ENCODE measurements around the gene MISP. TPM values are rescaled to one million over a fixed set of nuclear protein-coding genes. Genes with fewer than 3 reads are reported as not detected.

MISP gene
- total and polyA plus RNA-seq, 10 of the 15 experiments (the other 5 are each of a cell fraction or from before 2014, with no cell fraction given), result not detected

GRCh38 chr19:722553-723101, 28.3 kb upstream of the MISP start (continued):
- TF ChIP-seq BCL3 (IDR thresholded peaks at IDR 0.05; ENCODE audit: borderline replicate concordance, insufficient read depth, low read depth, low read length, poor library complexity, severe bottlenecking), result no peak
- TF ChIP-seq CBX5 (IDR thresholded peaks at IDR 0.05; ENCODE audit: low read depth), result no peak
- TF ChIP-seq TAF1 (IDR thresholded peaks at IDR 0.05; ENCODE audit: borderline replicate concordance, low read depth, low read length), result no peak
- TF ChIP-seq NKRF (conservative IDR thresholded peaks at IDR 0.05), result no peak
- peak; percentile 44 for TF ChIP-seq CREM (IDR thresholded peaks at IDR 0.05; ENCODE audit: low read depth)
- no peak for TF ChIP-seq RCOR1 (conservative IDR thresholded peaks at IDR 0.05; ENCODE audit: low read depth, low read length)
- TF ChIP-seq PRDM15 (CRISPR knock-in tag; IDR thresholded peaks at IDR 0.05), result no peak
- TF ChIP-seq STAT1 (conservative IDR thresholded peaks at IDR 0.05), result no peak
- TF ChIP-seq GABPA (IDR thresholded peaks at IDR 0.05; ENCODE audit: low read depth), result no peak
- TF ChIP-seq USF2 (IDR thresholded peaks at IDR 0.05; ENCODE audit: borderline replicate concordance, low read depth, low read length), result no peak
- no peak for TF ChIP-seq SP1 (IDR thresholded peaks at IDR 0.05; ENCODE audit: low read depth, low read length)
- no peak for TF ChIP-seq ZBTB33 (IDR thresholded peaks at IDR 0.05)
- no peak for TF ChIP-seq TCF7 (IDR thresholded peaks at IDR 0.05; ENCODE audit: borderline replicate concordance)
- no peak for TF ChIP-seq IRF4 (IDR thresholded peaks at IDR 0.05; ENCODE audit: low read depth, low read length)
- TF ChIP-seq CREB1 (IDR thresholded peaks at IDR 0.05; ENCODE audit: low read depth), result peak; percentile 73
- TF ChIP-seq TBL1XR1 (IDR thresholded peaks at IDR 0.05; ENCODE audit: low read depth, low read length), result no peak
- TF ChIP-seq SRF (IDR thresholded peaks at IDR 0.05; ENCODE audit: low read depth in 2 of 2, low read length in 2 of 2), result no peak
- no peak for TF ChIP-seq FOXK2 (IDR thresholded peaks at IDR 0.05)
- TF ChIP-seq HDGF (IDR thresholded peaks at IDR 0.05), result no peak
- 0 out of 2 replicates have a peak, but pooled peaks have one; percentile 47 for TF ChIP-seq NR2F1 (conservative IDR thresholded peaks at IDR 0.05)
- TF ChIP-seq PKNOX1 (IDR thresholded peaks at IDR 0.05), result no peak

Measured in GM12878 (cell line).